ENCODE data around the gene LRRC8B.

GRCh38 chr1:89502895-89503294, 21.7 kb upstream of the LRRC8B start:
- TF ChIP-seq CTCF (IDR thresholded peaks at IDR 0.05; ENCODE audit: poor library complexity) (no peak), EZH2phosphoT487 (IDR thresholded peaks at IDR 0.05; ENCODE audit: low read depth, severe bottlenecking, unreplicated experiment) (no peak), EZH2 (IDR thresholded peaks at IDR 0.05; ENCODE audit: borderline replicate concordance) (no peak)

Measured in hepatocyte (in vitro differentiated cells).